B cell (primary cell): ENCODE results near the gene TPST1.

Experiments used
- EZH2 ChIP-seq: IDR thresholded peaks from 2 replicates; pipeline ENCODE4 v1.6.1; 2012; ENCODE audit warnings: borderline replicate concordance, low read depth, mild to moderate bottlenecking, moderate library complexity, low read length; ENCODE audit not compliant: insufficient read depth, poor library complexity, severe bottlenecking
- TF ChIP-seq, protein P1 (sequence below): fragments of 200-600 bp; IDR thresholded peaks from one replicate; pipeline ENCODE4 v1.8.0; 2022; ENCODE audit warnings: antibody characterized with exemption, mild to moderate bottlenecking

DNA sequence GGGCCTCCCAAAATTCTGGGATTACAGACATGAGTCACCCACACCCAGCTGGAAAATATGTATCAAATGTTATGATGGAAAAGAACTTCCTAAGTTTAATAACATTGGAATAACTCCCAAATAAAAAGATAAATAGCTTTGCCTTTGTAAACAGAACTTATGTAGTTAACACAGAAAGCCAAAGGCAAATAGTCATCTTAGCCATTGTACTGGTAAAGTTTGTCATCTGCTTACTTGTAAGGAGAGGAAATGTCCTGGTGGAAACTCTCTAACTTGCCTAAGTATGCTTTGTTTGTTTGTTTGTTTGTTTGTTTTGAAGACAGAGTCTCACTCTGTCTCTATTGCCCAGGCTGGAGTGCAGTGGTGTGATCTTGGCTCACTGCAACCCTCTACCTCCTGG lies 23.8 kb upstream of the TPST1 start:
- TF ChIP-seq, protein P1, sequence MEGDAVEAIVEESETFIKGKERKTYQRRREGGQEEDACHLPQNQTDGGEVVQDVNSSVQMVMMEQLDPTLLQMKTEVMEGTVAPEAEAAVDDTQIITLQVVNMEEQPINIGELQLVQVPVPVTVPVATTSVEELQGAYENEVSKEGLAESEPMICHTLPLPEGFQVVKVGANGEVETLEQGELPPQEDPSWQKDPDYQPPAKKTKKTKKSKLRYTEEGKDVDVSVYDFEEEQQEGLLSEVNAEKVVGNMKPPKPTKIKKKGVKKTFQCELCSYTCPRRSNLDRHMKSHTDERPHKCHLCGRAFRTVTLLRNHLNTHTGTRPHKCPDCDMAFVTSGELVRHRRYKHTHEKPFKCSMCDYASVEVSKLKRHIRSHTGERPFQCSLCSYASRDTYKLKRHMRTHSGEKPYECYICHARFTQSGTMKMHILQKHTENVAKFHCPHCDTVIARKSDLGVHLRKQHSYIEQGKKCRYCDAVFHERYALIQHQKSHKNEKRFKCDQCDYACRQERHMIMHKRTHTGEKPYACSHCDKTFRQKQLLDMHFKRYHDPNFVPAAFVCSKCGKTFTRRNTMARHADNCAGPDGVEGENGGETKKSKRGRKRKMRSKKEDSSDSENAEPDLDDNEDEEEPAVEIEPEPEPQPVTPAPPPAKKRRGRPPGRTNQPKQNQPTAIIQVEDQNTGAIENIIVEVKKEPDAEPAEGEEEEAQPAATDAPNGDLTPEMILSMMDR = no peak
- TF ChIP-seq EZH2 = no peak
